ENCODE results near the gene CFAP251. TPM values are rescaled to one million over a fixed set of nuclear protein-coding genes. Genes with fewer than 3 reads are reported as not detected.
"Not testable (repeated sequence)": the region's sequence is repeated elsewhere in the genome, so short reads cannot be mapped to it uniquely, and the experiment has no call there.

CFAP251 gene
- total RNA-seq, 4 donors from 2014 or later, result 0.66 to 1.9 (median 0.87) TPM

DNA sequence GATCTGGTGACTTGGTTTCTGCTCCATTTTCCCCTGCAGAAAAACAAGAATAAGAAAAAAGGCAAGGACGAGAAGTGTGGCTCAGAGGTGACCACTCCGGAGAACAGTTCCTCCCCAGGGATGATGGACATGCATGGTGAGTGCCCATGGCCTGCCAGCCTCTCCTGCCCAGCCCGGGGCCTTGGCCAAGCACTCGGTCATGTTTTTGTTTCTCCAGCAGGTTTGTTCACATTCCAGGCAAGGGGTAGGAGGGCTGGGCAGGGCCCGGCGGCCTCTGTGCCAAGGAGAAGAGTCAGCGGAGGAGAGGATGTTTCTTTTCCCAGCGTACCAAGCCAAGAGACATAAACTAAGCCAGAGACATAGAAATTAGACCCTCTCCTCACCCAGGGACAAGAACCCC is 116.9 kb downstream of the CFAP251 start:
- H3K27ac ChIP-seq (replicated peaks in 1 of 4), result no peak overlapping the region
- no peak for TF ChIP-seq POLR2A (IDR thresholded peaks at IDR 0.05; ENCODE audit: low read depth)
- no peak for TF ChIP-seq CTCF (IDR thresholded peaks at IDR 0.05)
- no peak for TF ChIP-seq EP300 (IDR thresholded peaks at IDR 0.05)
- no peak for TF ChIP-seq POLR2AphosphoS5 (IDR thresholded peaks at IDR 0.05)
- H3K4me3 ChIP-seq, result no peak overlapping the region
- 80% methylated on average over 8 of the region's 8 CpGs for WGBS
- no peaks in the 10 kb centered on the region for H3K9me3 ChIP-seq
- H3K27me3 ChIP-seq, result no peaks in the 10 kb centered on the region
- H3K36me3 ChIP-seq, result peaks cover 0 to 51% (median 24%) of the 10 kb centered on the region in 4 donors
- intact Hi-C loops (cut with DNase I), result no loop called here
- peaks cover 0 to 9% (median 3%) of the 10 kb centered on the region in 4 donors for H3K4me1 ChIP-seq
- no peak for DNase-seq (ENCODE audit: extremely low spot score)

GRCh38 chr12:122036153-122036552 is 117.8 kb downstream of the CFAP251 start:
- Histone ChIP-seq H3K9me3 (no peaks in the 10 kb centered on the region), H3K27ac (replicated peaks in 1 of 4) (no peak overlapping the region), H3K4me3 (no peak overlapping the region), H3K36me3 (peaks cover 0 to 53% (median 26%) of the 10 kb centered on the region in 4 donors), H3K27me3 (no peaks in the 10 kb centered on the region), H3K4me1 (peaks cover 0 to 8% (median 3%) of the 10 kb centered on the region in 4 donors)
- no peak for DNase-seq (ENCODE audit: extremely low spot score)
- intact Hi-C loops (cut with DNase I), result no loop called here
- 81% methylated on average over 6 of the region's 6 CpGs for WGBS
- TF ChIP-seq POLR2AphosphoS5 (IDR thresholded peaks at IDR 0.05), result no peak
- no peak for TF ChIP-seq EP300 (IDR thresholded peaks at IDR 0.05)
- no peak for TF ChIP-seq POLR2A (IDR thresholded peaks at IDR 0.05; ENCODE audit: low read depth)
- TF ChIP-seq CTCF (IDR thresholded peaks at IDR 0.05), result no peak

DNA sequence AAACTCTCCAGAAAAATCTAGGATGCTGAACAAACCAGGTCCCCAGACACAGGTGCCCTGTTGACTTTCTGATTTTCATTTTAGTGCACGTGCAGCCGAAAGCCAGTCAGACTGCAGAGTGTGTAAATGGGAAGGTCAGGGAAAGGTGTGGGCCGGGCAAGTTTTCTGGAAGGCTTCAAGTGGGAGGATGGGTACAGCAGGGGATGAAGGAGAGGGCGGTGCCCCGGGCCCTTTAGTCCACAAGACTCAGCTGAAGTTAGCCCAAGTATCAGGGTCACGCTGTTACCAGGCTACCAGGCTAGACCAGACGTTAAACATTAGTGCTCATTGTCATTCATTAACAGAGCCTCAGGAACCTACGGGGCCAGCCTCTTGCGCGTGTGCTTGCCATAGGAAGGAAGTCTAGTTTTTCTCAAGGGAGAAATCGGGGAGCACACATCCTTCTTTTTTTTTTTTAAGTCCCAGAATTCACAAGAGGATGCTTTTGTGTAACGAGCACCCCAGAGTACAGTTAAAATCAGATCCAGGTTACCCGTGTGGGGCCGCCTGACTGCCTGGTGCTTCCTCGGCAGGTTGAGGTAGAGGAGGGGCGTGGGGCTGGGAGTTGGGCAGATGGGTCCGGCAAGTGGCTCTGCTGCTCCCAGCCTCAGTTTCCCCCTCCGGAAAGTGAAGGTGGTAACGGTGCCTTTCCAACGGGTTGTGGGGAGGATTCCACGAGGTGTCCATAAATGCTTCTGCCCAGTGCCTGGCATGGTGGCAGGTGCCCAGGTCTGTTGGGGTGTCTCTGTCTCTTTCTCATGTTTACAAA is 122.4 kb downstream of the CFAP251 start:
- Histone ChIP-seq H3K27me3 (no peaks in the 10 kb centered on the region), H3K27ac (replicated peaks in 1 of 4) (no peak overlapping the region), H3K4me3 (no peak overlapping the region), H3K36me3 (peaks cover 9 to 77% (median 42%) of the 10 kb centered on the region in 4 donors), H3K9me3 (no peaks in the 10 kb centered on the region), H3K4me1 (no peaks in the 10 kb centered on the region)
- no peak for TF ChIP-seq POLR2AphosphoS5 (IDR thresholded peaks at IDR 0.05)
- TF ChIP-seq EP300 (IDR thresholded peaks at IDR 0.05), result no peak
- TF ChIP-seq POLR2A (IDR thresholded peaks at IDR 0.05; ENCODE audit: low read depth), result no peak
- no peak for TF ChIP-seq CTCF (IDR thresholded peaks at IDR 0.05)
- 85% methylated on average over 21 of the region's 21 CpGs for WGBS
- DNase-seq (ENCODE audit: extremely low spot score), result no peak
- intact Hi-C loops (cut with DNase I), result no loop called here

DNA sequence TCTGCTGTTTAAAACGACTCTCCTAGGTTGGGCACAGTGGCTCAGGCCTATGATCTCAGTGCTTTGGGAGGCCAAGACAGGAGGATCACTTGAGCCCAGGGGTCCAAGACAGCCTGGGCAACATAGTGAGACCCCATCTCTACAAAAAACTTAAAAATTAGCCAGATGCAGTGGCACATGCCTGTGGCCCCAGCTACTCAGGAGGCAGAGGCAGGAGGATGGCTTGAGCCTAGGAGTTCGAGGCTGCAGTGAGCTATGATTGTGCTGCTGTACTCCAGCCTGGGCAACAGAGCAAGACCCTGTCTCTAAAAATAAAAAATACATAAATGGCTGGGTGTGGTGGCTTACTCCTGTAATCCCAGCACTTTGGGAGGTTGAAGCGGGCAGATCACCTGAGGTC is 123.1 kb downstream of the CFAP251 start:
- H3K4me1 ChIP-seq; H3K27me3 ChIP-seq; H3K9me3 ChIP-seq; H3K4me3 ChIP-seq; H3K27ac ChIP-seq (replicated peaks in 1 of 4); DNase-seq (ENCODE audit: extremely low spot score); intact Hi-C loops (cut with DNase I): not testable (repeated sequence)
- H3K36me3 ChIP-seq, result peaks cover 9 to 76% (median 40%) of the 10 kb centered on the region in 4 donors
- WGBS, result 100% methylated on average over 3 of the region's 3 CpGs

DNA sequence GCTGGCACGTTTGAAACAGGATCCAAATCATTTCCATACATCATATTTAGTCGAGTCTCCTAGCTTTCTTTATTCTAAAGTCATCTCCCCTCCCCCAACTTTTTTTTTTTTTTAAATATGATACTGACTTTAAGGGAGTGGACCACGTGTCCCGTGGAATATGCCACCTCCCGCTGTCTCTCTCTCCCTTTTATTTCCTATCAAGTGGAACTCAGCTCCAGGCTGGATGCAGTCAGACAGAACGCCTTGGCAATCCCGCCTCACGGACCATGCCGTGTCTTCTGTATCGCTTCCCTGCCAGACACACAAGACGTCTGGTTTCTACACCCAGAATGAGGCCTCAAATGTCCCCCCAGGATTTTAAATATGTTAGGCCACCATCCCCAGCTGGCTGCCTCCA is 124.5 kb downstream of the CFAP251 start:
- Histone ChIP-seq H3K9me3 (no peaks in the 10 kb centered on the region), H3K27ac (replicated peaks in 1 of 4) (no peak overlapping the region), H3K4me1 (no peaks in the 10 kb centered on the region), H3K27me3 (no peaks in the 10 kb centered on the region), H3K36me3 (peaks cover 9 to 75% (median 41%) of the 10 kb centered on the region in 4 donors), H3K4me3 (no peak overlapping the region)
- no peak for TF ChIP-seq POLR2AphosphoS5 (IDR thresholded peaks at IDR 0.05)
- TF ChIP-seq CTCF (IDR thresholded peaks at IDR 0.05), result no peak
- no peak for TF ChIP-seq POLR2A (IDR thresholded peaks at IDR 0.05; ENCODE audit: low read depth)
- TF ChIP-seq EP300 (IDR thresholded peaks at IDR 0.05), result no peak
- no peak for DNase-seq (ENCODE audit: extremely low spot score)
- intact Hi-C loops (cut with DNase I), result no loop called here
- 88% methylated on average over 11 of the region's 11 CpGs for WGBS
